Hematopoietic multipotent progenitor cell treated with erythropoietin and hydrocortisone succinate and interleukin-3 and kit ligand, for 17 days (in vitro differentiated cells): Measurements from ENCODE around the gene FAM13B.
"Not testable (repeated sequence)": the region's sequence is repeated elsewhere in the genome, so short reads cannot be mapped to it uniquely, and the experiment has no call there.

Experiments used
- DNase-seq: peaks from one replicate; pipeline ENCODE4 v3.0.0-alpha.2; 2015; ENCODE audit warnings: low spot score

FAM13B gene

GRCh38 chr5:138033907-138034306 is 1.0 kb upstream of the FAM13B start:
- DNase-seq = no peak

GRCh38 chr5:138033386-138033808 is 518 bp upstream of the FAM13B start:
- no peak for DNase-seq

GRCh38 chr5:138032028-138032571 is 779 bp downstream of the FAM13B start:
- peak; percentile 72 for DNase-seq

GRCh38 chr5:138029944-138030343 is 2.9 kb downstream of the FAM13B start:
- DNase-seq = no peak

GRCh38 chr5:138029501-138029900 is 3.4 kb downstream of the FAM13B start:
- DNase-seq = no peak

GRCh38 chr5:138028971-138029365 is 3.9 kb downstream of the FAM13B start:
- no peak for DNase-seq

GRCh38 chr5:138028262-138028970 is 4.5 kb downstream of the FAM13B start:
- not testable (repeated sequence) for DNase-seq

GRCh38 chr5:138026793-138027192 is 6.1 kb downstream of the FAM13B start:
- DNase-seq = not testable (repeated sequence)

GRCh38 chr5:138025285-138025684 is 7.6 kb downstream of the FAM13B start:
- DNase-seq = no peak

- DNase-seq = no peak
Measured at GRCh38 chr5:138024117-138024516, 8.8 kb downstream of the FAM13B start.

- no peak for DNase-seq
Measured at GRCh38 chr5:138022912-138023311, 10.0 kb downstream of the FAM13B start.

GRCh38 chr5:138021771-138022170 is 11.1 kb downstream of the FAM13B start:
- no peak for DNase-seq

- DNase-seq = no peak
Measured at GRCh38 chr5:138018849-138019248, 14.0 kb downstream of the FAM13B start.

- no peak for DNase-seq
Measured at GRCh38 chr5:138015916-138016315, 17.0 kb downstream of the FAM13B start.

- DNase-seq = no peak
Measured at GRCh38 chr5:138011991-138012390, 20.9 kb downstream of the FAM13B start.

GRCh38 chr5:138000102-138000723 is 32.7 kb downstream of the FAM13B start:
- no peak for DNase-seq

GRCh38 chr5:137997726-137998213 is 35.1 kb downstream of the FAM13B start:
- no peak for DNase-seq

- no peak for DNase-seq
Measured at GRCh38 chr5:137995749-137996128, 37.1 kb downstream of the FAM13B start.

GRCh38 chr5:137995077-137995748 is 37.7 kb downstream of the FAM13B start:
- DNase-seq = peak; percentile 56

GRCh38 chr5:137994556-137994955 is 38.3 kb downstream of the FAM13B start:
- DNase-seq = no peak

GRCh38 chr5:137989419-137989818 is 43.5 kb downstream of the FAM13B start:
- no peak for DNase-seq

GRCh38 chr5:137975208-137975607 is 57.7 kb downstream of the FAM13B start:
- DNase-seq = no peak

GRCh38 chr5:137970384-137970783 is 62.5 kb downstream of the FAM13B start:
- not testable (repeated sequence) for DNase-seq
